ENCODE results near the gene LMF2.

The LMF2 gene

GRCh38 chr22:50502628-50503474 is 4.7 kb downstream of the LMF2 start:
- DNase-seq: no peak

- DNase-seq: no peak
Observed at GRCh38 chr22:50502096-50502495, 5.4 kb downstream of the LMF2 start.

GRCh38 chr22:50500452-50500851 is 7.0 kb downstream of the LMF2 start:
- DNase-seq: no peak

GRCh38 chr22:50498322-50498890 is 9.1 kb downstream of the LMF2 start:
- DNase-seq: no peak

GRCh38 chr22:50497093-50497492 is 10.4 kb downstream of the LMF2 start:
- no peak for DNase-seq

- no peak for DNase-seq
Observed at GRCh38 chr22:50490531-50491308, 16.8 kb downstream of the LMF2 start.

- DNase-seq: no peak
Observed at GRCh38 chr22:50489363-50490243, 17.9 kb downstream of the LMF2 start.

- no peak for DNase-seq
Observed at GRCh38 chr22:50488886-50489285, 18.6 kb downstream of the LMF2 start.

GRCh38 chr22:50488006-50488677 is 19.4 kb downstream of the LMF2 start:
- DNase-seq: no peak

- DNase-seq: no peak
Observed at GRCh38 chr22:50487290-50488005, 20.1 kb downstream of the LMF2 start.

GRCh38 chr22:50486561-50487289 is 20.8 kb downstream of the LMF2 start, which contains the start of gene MIOX:
Gene MIOX (plus strand): TSS chr22:50486859. CDS start chr22:50486898, 39 bp downstream.
- DNase-seq: no peak

- DNase-seq: no peak
Observed at GRCh38 chr22:50485221-50486131, 22.0 kb downstream of the LMF2 start.

- no peak for DNase-seq
Observed at GRCh38 chr22:50483977-50484853, 23.3 kb downstream of the LMF2 start.

GRCh38 chr22:50483556-50483955 is 23.9 kb downstream of the LMF2 start:
- no peak for DNase-seq

- no peak for DNase-seq
Observed at GRCh38 chr22:50483106-50483505, 24.4 kb downstream of the LMF2 start.

- no peak for DNase-seq
Observed at GRCh38 chr22:50482107-50483074, 25.1 kb downstream of the LMF2 start.

- DNase-seq: no peak
Observed at GRCh38 chr22:50481440-50482106, 25.9 kb downstream of the LMF2 start, which contains the start of gene ADM2. Gene ADM2 (plus strand): TSS chr22:50481543. CDS start chr22:50481848, 305 bp downstream.
